HL-60 (cell line): Measurements from ENCODE around the gene GBA3.

Experiments used
- CTCF ChIP-seq: IDR thresholded peaks from one replicate; pipeline ENCODE4 v1.5.1; 2011; ENCODE audit warnings: low read length, control low read depth, inconsistent platforms; ENCODE audit not compliant: insufficient read depth
- GABPA ChIP-seq: IDR thresholded peaks from 2 replicates; pipeline ENCODE4 v1.6.1; 2012; ENCODE audit warnings: low read depth
- POLR2AphosphoS5 ChIP-seq: IDR thresholded peaks from 2 replicates; pipeline ENCODE4 v1.6.1; 2012; ENCODE audit warnings: low read depth
- SPI1 ChIP-seq: IDR thresholded peaks from 2 replicates; pipeline ENCODE4 v1.6.1; 2012; ENCODE audit warnings: low read depth, mild to moderate bottlenecking, borderline replicate concordance
- TF ChIP-seq, protein P1 (sequence below): IDR thresholded peaks from 2 replicates; pipeline ENCODE4 v1.6.1; 2012; ENCODE audit warnings: low read depth; ENCODE audit not compliant: insufficient replicate concordance

- TF ChIP-seq GABPA (no peak), CTCF (no peak), POLR2AphosphoS5 (no peak), SPI1 (no peak)
- TF ChIP-seq, protein P1, sequence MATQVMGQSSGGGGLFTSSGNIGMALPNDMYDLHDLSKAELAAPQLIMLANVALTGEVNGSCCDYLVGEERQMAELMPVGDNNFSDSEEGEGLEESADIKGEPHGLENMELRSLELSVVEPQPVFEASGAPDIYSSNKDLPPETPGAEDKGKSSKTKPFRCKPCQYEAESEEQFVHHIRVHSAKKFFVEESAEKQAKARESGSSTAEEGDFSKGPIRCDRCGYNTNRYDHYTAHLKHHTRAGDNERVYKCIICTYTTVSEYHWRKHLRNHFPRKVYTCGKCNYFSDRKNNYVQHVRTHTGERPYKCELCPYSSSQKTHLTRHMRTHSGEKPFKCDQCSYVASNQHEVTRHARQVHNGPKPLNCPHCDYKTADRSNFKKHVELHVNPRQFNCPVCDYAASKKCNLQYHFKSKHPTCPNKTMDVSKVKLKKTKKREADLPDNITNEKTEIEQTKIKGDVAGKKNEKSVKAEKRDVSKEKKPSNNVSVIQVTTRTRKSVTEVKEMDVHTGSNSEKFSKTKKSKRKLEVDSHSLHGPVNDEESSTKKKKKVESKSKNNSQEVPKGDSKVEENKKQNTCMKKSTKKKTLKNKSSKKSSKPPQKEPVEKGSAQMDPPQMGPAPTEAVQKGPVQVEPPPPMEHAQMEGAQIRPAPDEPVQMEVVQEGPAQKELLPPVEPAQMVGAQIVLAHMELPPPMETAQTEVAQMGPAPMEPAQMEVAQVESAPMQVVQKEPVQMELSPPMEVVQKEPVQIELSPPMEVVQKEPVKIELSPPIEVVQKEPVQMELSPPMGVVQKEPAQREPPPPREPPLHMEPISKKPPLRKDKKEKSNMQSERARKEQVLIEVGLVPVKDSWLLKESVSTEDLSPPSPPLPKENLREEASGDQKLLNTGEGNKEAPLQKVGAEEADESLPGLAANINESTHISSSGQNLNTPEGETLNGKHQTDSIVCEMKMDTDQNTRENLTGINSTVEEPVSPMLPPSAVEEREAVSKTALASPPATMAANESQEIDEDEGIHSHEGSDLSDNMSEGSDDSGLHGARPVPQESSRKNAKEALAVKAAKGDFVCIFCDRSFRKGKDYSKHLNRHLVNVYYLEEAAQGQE: no peak
These were observed 13.5 kb upstream of the GBA3 start for GRCh38 chr4:22678940-22679854.
